GM19328 (cell line): ENCODE measurements around the gene IFI27L1.
A peak's percentile ranks its signal among the peaks of the same experiment; 100 is the strongest.

Experiments
- ATAC-seq: cut with Tn5 transposase; IDR thresholded peaks from one replicate; pipeline ENCODE4 v1.9.1; 2021; ENCODE audit warnings: mild to moderate bottlenecking, moderate library complexity; ENCODE audit not compliant: unreplicated experiment

IFI27L1 gene

GRCh38 chr14:94129758-94130414, 48.8 kb downstream of the IFI27L1 start:
- no peak for ATAC-seq

- ATAC-seq: no peak
These were observed 51.3 kb downstream of the IFI27L1 start for GRCh38 chr14:94132285-94132887.

- no peak for ATAC-seq
These were observed 54.4 kb downstream of the IFI27L1 start for GRCh38 chr14:94135476-94135875.

DNA sequence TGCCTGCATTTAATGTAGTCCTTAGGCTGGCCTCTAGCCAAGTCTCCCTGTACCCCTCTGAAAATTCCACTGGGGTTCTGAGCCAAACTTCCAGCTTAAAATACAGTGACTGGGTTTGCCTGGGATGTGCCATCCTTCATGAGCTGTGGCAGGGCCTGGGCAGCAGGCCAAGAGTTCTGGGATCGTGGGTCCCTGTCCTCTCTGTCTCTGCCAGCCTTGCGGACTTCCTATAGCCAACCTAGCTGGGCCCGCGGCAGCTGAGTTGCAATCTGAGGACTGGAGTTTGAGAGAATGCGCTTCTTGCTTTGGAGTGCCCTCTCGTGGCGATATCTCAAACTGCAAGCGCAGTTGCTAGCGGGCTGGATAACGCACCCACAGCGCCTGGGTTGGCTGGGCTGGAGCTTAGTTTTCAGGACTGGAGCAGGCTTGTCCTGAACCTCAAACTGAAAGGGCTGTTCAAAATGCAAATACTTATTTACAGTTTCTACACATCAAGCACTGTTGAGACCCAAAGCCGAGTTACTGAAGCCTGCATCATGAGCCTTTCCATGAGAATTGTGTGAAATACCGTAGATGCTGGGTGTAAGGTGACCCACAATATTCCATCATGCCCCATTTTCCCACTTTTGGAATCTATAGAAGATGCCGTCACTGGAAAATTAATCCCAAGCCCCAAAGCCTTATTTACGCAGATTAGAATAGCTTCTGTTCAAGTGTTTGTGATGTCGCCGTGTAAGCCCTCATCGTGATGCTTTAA, 55.6 kb downstream of the IFI27L1 start:
- ATAC-seq: peak; percentile 83

DNA sequence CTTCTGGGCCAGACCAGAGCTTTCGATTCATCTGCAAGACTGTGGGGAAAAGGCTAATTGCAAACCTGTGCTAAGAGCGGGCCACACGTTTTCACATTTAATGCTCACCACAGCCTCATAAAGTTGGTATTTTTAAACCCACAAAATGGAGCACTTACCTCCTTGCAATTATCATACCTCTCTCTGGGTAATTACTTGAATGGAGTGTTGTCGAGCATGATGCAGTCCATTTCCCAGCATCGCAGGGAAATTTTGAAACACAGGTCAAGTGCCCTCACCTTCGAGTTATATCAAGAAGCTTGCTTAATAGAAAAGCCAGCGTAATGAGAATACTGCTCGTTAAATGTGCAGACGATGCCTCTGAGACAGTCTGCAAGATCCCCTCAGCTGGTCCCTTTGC, 57.1 kb downstream of the IFI27L1 start:
- ATAC-seq: no peak

DNA sequence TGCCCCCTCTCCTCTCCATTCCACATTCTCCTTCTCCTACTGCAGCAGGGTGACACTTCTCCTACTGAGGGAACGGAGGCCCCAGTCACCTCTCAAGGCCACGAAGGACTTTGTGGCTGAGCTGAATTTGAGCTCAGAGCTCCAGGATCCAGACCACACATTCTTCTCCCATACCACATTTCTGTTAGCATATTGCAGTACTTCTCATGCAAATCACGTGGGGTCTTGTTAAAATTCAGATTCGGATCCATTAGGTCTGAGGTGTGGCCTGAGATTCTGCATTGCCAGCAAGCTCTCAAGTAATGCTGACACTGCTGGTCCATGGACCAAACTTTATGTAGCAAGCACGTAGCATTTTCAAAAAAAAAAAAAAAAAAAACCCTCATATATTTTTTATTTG, 57.9 kb downstream of the IFI27L1 start:
- ATAC-seq: no peak

GRCh38 chr14:94139421-94139820, 58.3 kb downstream of the IFI27L1 start:
- ATAC-seq: no peak

DNA sequence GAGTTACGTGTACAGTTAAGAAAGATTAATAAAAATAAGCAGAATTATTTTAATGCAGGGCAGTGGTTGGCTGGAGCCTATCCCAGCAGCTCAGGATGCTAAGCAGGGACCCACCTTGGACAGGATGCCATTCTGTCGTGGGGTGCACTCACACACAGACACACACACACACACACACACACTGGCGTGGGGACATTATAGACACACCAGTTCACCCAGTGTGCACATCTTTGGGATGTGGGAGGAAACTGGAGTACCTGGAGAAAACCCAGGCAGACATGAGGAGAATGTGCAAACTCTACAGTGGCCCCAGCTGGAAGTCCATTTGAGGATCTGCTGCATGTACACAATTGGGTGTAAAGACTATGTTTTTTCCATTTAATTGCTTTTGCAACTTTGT, 61.1 kb downstream of the IFI27L1 start:
- no peak for ATAC-seq

DNA sequence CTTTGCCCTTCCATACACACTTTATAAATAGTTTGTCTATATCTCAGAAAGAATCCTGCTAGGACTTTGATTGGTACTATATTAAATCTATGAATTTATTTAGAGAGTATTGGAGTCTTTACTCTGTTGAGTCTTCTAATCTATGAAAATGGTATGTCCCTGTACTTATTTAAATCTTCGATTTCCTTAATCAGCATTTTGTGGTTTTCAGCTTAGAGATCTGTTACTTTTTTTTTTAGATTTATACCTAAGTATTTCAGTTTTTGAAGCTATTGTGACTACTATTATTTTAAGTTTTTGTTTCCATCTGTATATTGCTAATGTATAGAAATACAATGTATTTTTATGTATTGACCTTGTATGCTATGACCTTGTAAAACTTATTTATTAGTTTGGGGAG, 61.7 kb downstream of the IFI27L1 start:
- ATAC-seq: no peak

- ATAC-seq: no peak
These were observed 62.1 kb downstream of the IFI27L1 start for GRCh38 chr14:94143239-94143638.

GRCh38 chr14:94143711-94144110, 62.6 kb downstream of the IFI27L1 start:
- ATAC-seq: no peak

- no peak for ATAC-seq
These were observed 63.7 kb downstream of the IFI27L1 start for GRCh38 chr14:94144765-94145164.

DNA sequence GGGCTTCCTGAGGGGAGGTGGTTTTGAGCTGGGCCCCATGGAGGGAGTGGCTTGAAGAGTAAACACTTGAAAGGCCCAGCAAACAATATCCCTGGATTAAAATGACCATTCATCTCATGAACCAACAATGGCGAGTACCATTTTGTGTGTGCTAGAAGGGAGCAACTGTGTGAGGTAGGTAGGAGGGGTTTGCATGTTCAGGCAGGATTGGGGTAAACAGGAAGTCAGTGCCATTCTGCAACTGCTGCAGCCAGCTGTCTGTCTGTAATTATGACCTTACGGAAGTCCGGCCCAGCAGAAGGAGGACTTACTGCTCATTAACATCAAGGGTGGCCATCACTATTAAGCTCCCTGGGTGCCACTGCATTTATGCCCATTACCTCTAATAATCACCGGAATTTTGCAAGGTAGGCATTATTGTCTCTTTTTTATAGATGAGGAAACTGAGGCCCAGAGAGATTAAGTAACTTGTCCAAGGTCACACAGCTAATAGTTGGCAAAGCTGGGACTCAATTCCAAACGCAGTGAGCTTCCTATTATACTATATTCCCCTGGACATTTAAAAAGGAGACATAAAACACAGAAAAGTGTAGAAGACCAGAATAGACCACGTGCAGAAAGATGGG, 64.9 kb downstream of the IFI27L1 start:
- ATAC-seq: no peak
